NCI-H2171 treated with DMSO at 0.1 percent for 48 hours (cell line): ENCODE measurements around the gene SIRPD.
"Not testable (repeated sequence)": the region's sequence is repeated elsewhere in the genome, so short reads cannot be mapped to it uniquely, and the experiment has no call there.

Source experiments
- DNase-seq: peaks from one replicate; lab custom pipeline; 2025; lab: John Stamatoyannopoulos, UW

SIRPD gene

GRCh38 chr20:1537731-1538058 lies 19.8 kb downstream of the SIRPD start:
- no peak for DNase-seq

GRCh38 chr20:1536893-1537730 lies 20.4 kb downstream of the SIRPD start:
- DNase-seq, result no peak

GRCh38 chr20:1535420-1536175 lies 21.9 kb downstream of the SIRPD start:
- DNase-seq, result no peak

- DNase-seq, result no peak
Measured at GRCh38 chr20:1534526-1534925, 23.0 kb downstream of the SIRPD start.

GRCh38 chr20:1533059-1533458 lies 24.4 kb downstream of the SIRPD start:
- DNase-seq, result peak; percentile 48

- no peak for DNase-seq
Measured at GRCh38 chr20:1528811-1529210, 28.7 kb downstream of the SIRPD start.

GRCh38 chr20:1527923-1528322 lies 29.6 kb downstream of the SIRPD start:
- no peak for DNase-seq

GRCh38 chr20:1526896-1527295 lies 30.6 kb downstream of the SIRPD start:
- DNase-seq, result no peak

GRCh38 chr20:1526310-1526709 lies 31.2 kb downstream of the SIRPD start:
- DNase-seq, result no peak

GRCh38 chr20:1524004-1524403 lies 33.5 kb downstream of the SIRPD start:
- DNase-seq, result no peak

GRCh38 chr20:1517010-1517409 lies 40.5 kb downstream of the SIRPD start:
- DNase-seq, result no peak

GRCh38 chr20:1513801-1514200 lies 43.7 kb downstream of the SIRPD start:
- no peak for DNase-seq

- no peak for DNase-seq
Measured at GRCh38 chr20:1509237-1509636, 48.3 kb downstream of the SIRPD start.

GRCh38 chr20:1508574-1508973 lies 48.9 kb downstream of the SIRPD start:
- DNase-seq, result no peak

- DNase-seq, result no peak
Measured at GRCh38 chr20:1507276-1507675, 50.2 kb downstream of the SIRPD start.

- no peak for DNase-seq
Measured at GRCh38 chr20:1505871-1506270, 51.6 kb downstream of the SIRPD start.

GRCh38 chr20:1505361-1505760 lies 52.1 kb downstream of the SIRPD start:
- DNase-seq, result no peak

- DNase-seq, result peak; percentile 98
Measured at GRCh38 chr20:1503564-1504227, 53.8 kb downstream of the SIRPD start.

GRCh38 chr20:1500496-1500895 lies 57.0 kb downstream of the SIRPD start:
- DNase-seq, result peak; percentile 59

- DNase-seq, result no peak
Measured at GRCh38 chr20:1499528-1500420, 57.7 kb downstream of the SIRPD start.

GRCh38 chr20:1497371-1497770 lies 60.1 kb downstream of the SIRPD start:
- DNase-seq, result not testable (repeated sequence)

GRCh38 chr20:1496930-1497329 lies 60.6 kb downstream of the SIRPD start:
- DNase-seq, result no peak
